Fibroblast of the aortic adventitia (primary cell): Measurements from ENCODE around the gene BMS1. TPM values are rescaled to one million over a fixed set of nuclear protein-coding genes. Genes with fewer than 3 reads are reported as not detected.

Experiments
- DNase-seq: peaks from one replicate; pipeline ENCODE4 v3.0.0-alpha.2; 2010; ENCODE audit warnings: low read depth
- H3K4me3 ChIP-seq: 2 replicates; pipeline ENCODE4 v1.5.1; 2011; ENCODE audit warnings: low read depth, mild to moderate bottlenecking, control low read depth, low read length, moderate library complexity
- CTCF ChIP-seq: IDR thresholded peaks from 2 replicates; pipeline ENCODE4 v1.5.1; 2011; ENCODE audit warnings: mild to moderate bottlenecking, low read length, control low read depth, inconsistent platforms; ENCODE audit not compliant: insufficient read depth
- small RNA-seq: library from RNA; depleted of rRNA; stranded (forward); fragments of <200 nt; gene quantifications from one replicate; pipeline ENCODE3, GENCODE V24; 2012
- total RNA-seq: library from RNA; depleted of rRNA; stranded (reverse); fragments of >200 nt; gene quantifications from 2 replicates; pipeline ENCODE4 v1.2.3, GENCODE V29; 2012; ENCODE audit warnings: low replicate concordance

Gene BMS1
- total RNA-seq, 1 donor = 16.1 TPM

- no peak for DNase-seq
- no peak for TF ChIP-seq CTCF
- H3K4me3 ChIP-seq = no peak overlapping the region
Observed at GRCh38 chr10:42879380-42880254, 97.0 kb downstream of the BMS1 start.

- no peak for DNase-seq
- TF ChIP-seq CTCF = no peak
- no peak overlapping the region for H3K4me3 ChIP-seq
Observed at GRCh38 chr10:42880255-42880620, 97.6 kb downstream of the BMS1 start.

GRCh38 chr10:42882597-42882996, 100.0 kb downstream of the BMS1 start:
- H3K4me3 ChIP-seq = no peak overlapping the region
- DNase-seq = no peak
- no peak for TF ChIP-seq CTCF

Small RNA genes lying within 50 kb of the gene (small RNA-seq; reads per million reads assigned to genes)
- not detected for gene RNU6-885P

Other genes with a start within 250 kb of the BMS1 start
- gene ZNF33B, start 144.2 kb upstream of the BMS1 start, total RNA-seq = 3.0 and 5.3 TPM in 2 replicates